ENCODE results near the gene PDGFC. TPM values are rescaled to one million over a fixed set of nuclear protein-coding genes. Genes with fewer than 3 reads are reported as not detected.

PDGFC gene
- total RNA-seq, 1 experiment from 2014 or later: 4.5 TPM

GRCh38 chr4:156898373-156899117, 73.1 kb downstream of the PDGFC start:
- Histone ChIP-seq H2BK20ac (ENCODE audit: low read depth, low read length, poor library complexity, severe bottlenecking) (no peak overlapping the region), H2BK12ac (ENCODE audit: insufficient read length, low read depth, low read length) (no peak overlapping the region), H3K79me1 (ENCODE audit: insufficient read depth, low read depth, low read length, poor library complexity, severe bottlenecking) (no peaks in the 10 kb centered on the region), H3K18ac (ENCODE audit: insufficient read length, low read depth, low read length) (no peak overlapping the region), H3K4ac (ENCODE audit: low read depth, low read length) (no peak overlapping the region), H2BK5ac (ENCODE audit: insufficient read length, low read length) (no peak overlapping the region), H4K5ac (ENCODE audit: insufficient read length, low read depth, low read length) (no peak overlapping the region), H3K14ac (ENCODE audit: insufficient read depth, low read length) (no peak overlapping the region), H3K4me1 (ENCODE audit: insufficient read depth, low read length) (no peaks in the 10 kb centered on the region), H3T11ph (ENCODE audit: low read length) (no peak overlapping the region), H3K4me2 (ENCODE audit: insufficient read depth, insufficient read length, low read length) (no peak overlapping the region), H2BK120ac (ENCODE audit: low read depth, low read length, poor library complexity, severe bottlenecking) (no peak overlapping the region), H3K9ac (ENCODE audit: extremely low read depth, insufficient read length, low read length) (no peak overlapping the region), H3K56ac (ENCODE audit: insufficient read length, low read depth, low read length) (no peak overlapping the region), H2BK15ac (ENCODE audit: low read depth, low read length) (no peak overlapping the region), H2AFZ (ENCODE audit: low read length) (no peak overlapping the region), H4K20me1 (ENCODE audit: control insufficient read depth, insufficient read depth, insufficient read length) (no peaks in the 10 kb centered on the region), H4K91ac (ENCODE audit: insufficient read length, low read depth, low read length) (no peak overlapping the region), H3K23me2 (ENCODE audit: insufficient read length, low read depth, low read length, poor library complexity, severe bottlenecking) (no peaks in the 10 kb centered on the region), H3K23ac (ENCODE audit: insufficient read length, low read depth, low read length) (no peak overlapping the region), H4K8ac (replicated peaks; ENCODE audit: insufficient read length, low read depth, low read length) (no peak overlapping the region), H3K79me2 (ENCODE audit: insufficient read depth, low read length) (no peaks in the 10 kb centered on the region), H3K27me3 (ENCODE audit: insufficient read depth, low read length) (no peaks in the 10 kb centered on the region), H2AK5ac (ENCODE audit: insufficient read length, low read length) (no peak overlapping the region), H3K27ac (ENCODE audit: insufficient read length, low read depth, low read length) (no peak overlapping the region), H3K9me3 (ENCODE audit: control insufficient read depth, low read depth, low read length) (no peaks in the 10 kb centered on the region)
- TF ChIP-seq CTCF (conservative IDR thresholded peaks at IDR 0.05): no peak
- Mint-ChIP-seq H3K27ac (no peak overlapping the region; a peak in 1 of 7 replicates), H3K9me3 (no peaks in the 10 kb centered on the region), H3K4me1 (peaks cover 0 to 4% of the 10 kb centered on the region in 2 experiments; a peak in 1 of 4 replicates), H3K4me3 (no peak overlapping the region), H3K27me3 (ENCODE audit: low read depth) (no peaks in the 10 kb centered on the region), H3K36me3 (ENCODE audit: insufficient read depth in 1 of 3, low read depth in 3 of 3) (no peaks in the 10 kb centered on the region)
- no peak for DNase-seq
- WGBS (ENCODE audit: extremely low coverage, insufficient read length, low lambda C conversion rate): no CpG with 5 or more reads among the region's 3 CpGs
